Measurements from ENCODE around the gene CREBBP. TPM values are rescaled to one million over a fixed set of nuclear protein-coding genes. Genes with fewer than 3 reads are reported as not detected.
"Not testable (repeated sequence)": the region's sequence is repeated elsewhere in the genome, so short reads cannot be mapped to it uniquely, and the experiment has no call there.

CREBBP gene
- total RNA-seq (100 to 1,000 TPM in 1 of 2 donors, 10 to 100 TPM in 1; 80.4 to 103 TPM), polyA plus RNA-seq (10 to 100 TPM in 1 of 2 donors, 1 to 10 TPM in 1; 5.4 to 41.6 TPM)
- long read RNA-seq, donor 1, partial matches to known transcripts = 65 of 92 reads
- long read RNA-seq, donor 1, other reads (novel, unspliced or antisense) = 26 of 92 reads
- long read RNA-seq, donor 2, partial matches to known transcripts = 15 of 38 reads
- long read RNA-seq, donor 2, other reads (novel, unspliced or antisense) = 23 of 38 reads

DNA sequence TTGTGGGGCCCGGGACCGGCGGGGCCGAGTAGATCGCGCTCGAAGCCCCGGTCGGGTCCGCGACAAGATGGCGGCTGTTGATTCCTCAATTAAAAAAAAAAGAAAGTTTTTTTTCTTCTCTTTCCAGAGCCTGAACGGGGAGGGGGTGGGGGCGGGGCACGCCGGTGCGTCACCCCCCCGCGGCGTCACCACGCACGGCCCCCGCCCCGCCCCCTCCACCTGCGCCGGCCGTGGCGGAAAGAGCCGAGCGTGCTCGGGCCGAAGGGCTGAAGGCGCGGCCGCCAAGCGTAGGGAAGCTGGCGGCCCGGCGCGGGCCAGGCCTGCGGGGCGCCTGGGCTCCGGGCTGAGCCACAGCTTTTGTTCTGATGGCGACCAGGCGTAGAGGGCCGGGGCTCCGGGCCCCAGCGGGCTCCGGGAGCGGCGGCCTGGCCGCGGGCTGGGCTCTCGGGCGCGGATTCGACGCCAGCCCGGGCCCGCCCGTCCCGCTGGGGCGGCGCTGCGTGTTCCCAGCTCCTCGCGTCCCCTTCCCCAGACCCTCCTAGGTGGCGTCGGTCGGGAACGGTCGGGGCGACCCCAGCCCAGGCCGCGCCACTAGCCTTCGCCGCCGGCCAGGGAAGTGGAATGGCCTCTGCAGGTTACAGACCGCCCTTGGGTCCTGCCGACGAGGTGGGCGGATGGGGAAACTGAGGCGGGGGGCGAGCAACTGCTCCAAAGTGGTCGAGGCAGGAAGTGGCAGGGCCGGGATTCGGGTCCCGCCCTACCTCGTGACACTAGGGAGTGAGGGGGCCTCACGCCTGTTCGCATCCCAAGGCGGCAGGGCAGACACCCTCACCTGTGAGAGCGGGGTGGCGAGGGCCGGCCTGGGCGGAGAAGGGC, at the start of gene CREBBP:
Gene CREBBP (minus strand): TSS at position 91 of the 876 bp plus-strand sequence. CDS start 797 bp downstream, outside the sequence.
- peak; percentile 95 for ATAC-seq (ENCODE audit: low FRiP score)
- 5 to 7% methylated on average over 88 to 96 of the region's 96 CpGs for WGBS, 2 donors
- intact Hi-C loops (cut with DNase I) = loop anchor here in 1 of 2 donors (1.0 kb wide), 1 partner anchor 191 kb away; no protein-coding TSS in a partner anchor

DNA sequence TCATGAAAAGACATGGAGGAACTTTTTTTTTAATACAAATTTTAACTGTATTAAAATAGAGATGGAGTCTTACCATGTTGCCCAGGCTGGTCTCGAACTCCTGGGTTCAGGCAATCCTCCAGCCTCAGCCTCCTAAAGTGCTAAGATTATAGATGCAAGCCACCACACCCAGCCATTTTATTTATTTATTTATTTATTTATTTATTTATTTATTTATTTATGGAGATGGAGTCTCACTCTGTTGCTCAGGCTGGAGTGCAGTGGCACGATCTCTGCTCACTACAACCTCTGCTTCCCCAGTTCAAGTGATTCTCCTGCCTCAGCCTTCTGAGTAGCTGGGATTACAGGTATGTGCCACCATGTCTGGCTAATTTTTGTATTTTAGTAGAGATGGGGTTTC, 46.6 kb upstream of the CREBBP start:
- H3K9me3 ChIP-seq (ENCODE audit: control insufficient read depth, low read length); H3K27ac ChIP-seq (ENCODE audit: low read depth in 1 of 2, low read length in 2 of 2); intact Hi-C loops (cut with DNase I); H3K27me3 ChIP-seq (ENCODE audit: control insufficient read depth in 1 of 2, insufficient read depth in 2 of 2, low read length in 1 of 2); H3K4me3 ChIP-seq (ENCODE audit: low read length in 2 of 2); DNase-seq; ATAC-seq (ENCODE audit: low FRiP score); H3K4me1 ChIP-seq (ENCODE audit: control insufficient read depth in 1 of 2, insufficient read depth in 2 of 2, low read length in 2 of 2); H3K36me3 ChIP-seq (ENCODE audit: control insufficient read depth in 1 of 2, insufficient read depth in 2 of 2, low read length in 1 of 2): not testable (repeated sequence)
- 97 to 98% methylated on average over 2 of the region's 2 CpGs for WGBS, 2 donors

More for the DNA sequence above, at the start of gene CREBBP:
- Histone ChIP-seq H3K27me3 (ENCODE audit: control insufficient read depth in 1 of 2, insufficient read depth in 2 of 2, low read length in 1 of 2) (no peaks in the 10 kb centered on the region), H3K4me1 (ENCODE audit: control insufficient read depth in 1 of 2, insufficient read depth in 2 of 2, low read length in 2 of 2) (no peaks in the 10 kb centered on the region), H3K9me3 (ENCODE audit: control insufficient read depth, low read length) (no peaks in the 10 kb centered on the region), H3K36me3 (ENCODE audit: control insufficient read depth in 1 of 2, insufficient read depth in 2 of 2, low read length in 1 of 2) (no peaks in the 10 kb centered on the region), H3K27ac (ENCODE audit: low read depth in 1 of 2, low read length in 2 of 2) (peak within 1 kb of the TSS; percentile 82 to 98), H3K4me3 (ENCODE audit: low read length in 2 of 2) (peak within 1 kb of the TSS; percentile 99)
- DNase-seq = peak; percentile 89 to 93

DNA sequence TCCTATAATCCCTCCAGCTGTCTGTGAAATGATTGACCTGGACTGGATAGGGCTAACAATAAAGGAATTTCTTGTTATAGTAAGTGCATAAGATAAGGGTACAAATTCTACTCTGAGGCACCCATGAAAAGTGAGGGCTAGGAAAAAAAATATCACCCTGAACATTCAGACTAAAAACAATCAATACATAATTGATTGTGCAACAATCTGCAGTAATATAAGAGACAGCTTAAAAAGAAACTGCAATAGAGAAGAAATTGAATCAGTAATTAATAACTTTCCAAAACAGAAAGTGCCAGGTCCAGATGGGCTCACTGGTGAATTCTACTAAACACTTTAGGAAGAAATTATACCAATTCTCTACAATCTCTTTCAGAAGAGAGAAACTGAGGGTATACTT, 44.2 kb upstream of the CREBBP start:
- Histone ChIP-seq H3K27me3 (ENCODE audit: control insufficient read depth in 1 of 2, insufficient read depth in 2 of 2, low read length in 1 of 2) (no peaks in the 10 kb centered on the region), H3K27ac (ENCODE audit: low read depth in 1 of 2, low read length in 2 of 2) (no peak overlapping the region), H3K4me3 (ENCODE audit: low read length in 2 of 2) (no peak overlapping the region), H3K4me1 (ENCODE audit: control insufficient read depth in 1 of 2, insufficient read depth in 2 of 2, low read length in 2 of 2) (no peaks in the 10 kb centered on the region), H3K9me3 (ENCODE audit: control insufficient read depth, low read length) (no peaks in the 10 kb centered on the region), H3K36me3 (ENCODE audit: control insufficient read depth in 1 of 2, insufficient read depth in 2 of 2, low read length in 1 of 2) (no peaks in the 10 kb centered on the region)
- no peak for ATAC-seq (ENCODE audit: low FRiP score)
- intact Hi-C loops (cut with DNase I) = no loop called here
- DNase-seq = no peak

DNA sequence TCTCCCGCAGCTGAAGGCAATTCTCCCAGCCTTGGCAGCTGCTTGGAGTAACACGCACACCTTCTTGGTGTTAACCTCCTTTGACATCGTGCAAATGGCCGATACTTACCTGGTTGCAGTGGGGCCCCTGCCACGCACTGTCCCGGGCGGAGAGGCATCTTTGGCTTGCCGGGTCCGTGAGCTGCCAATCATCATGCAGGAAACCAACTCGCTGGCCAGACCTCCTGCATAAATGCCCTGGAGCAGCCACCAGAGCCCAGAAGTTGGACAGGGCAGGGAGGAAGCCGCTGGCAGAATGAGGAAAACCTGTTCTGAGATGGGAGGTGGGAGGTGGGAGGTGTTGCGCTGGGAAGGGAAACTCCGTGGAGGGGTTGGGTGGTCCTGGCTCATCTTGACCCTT, 41.7 kb upstream of the CREBBP start:
- 78 to 81% methylated on average over 13 of the region's 13 CpGs for WGBS, 2 donors
- ATAC-seq (ENCODE audit: low FRiP score) (no peak), DNase-seq (no peak)
- Histone ChIP-seq H3K4me3 (ENCODE audit: low read length in 2 of 2) (no peak overlapping the region), H3K4me1 (ENCODE audit: control insufficient read depth in 1 of 2, insufficient read depth in 2 of 2, low read length in 2 of 2) (no peaks in the 10 kb centered on the region), H3K36me3 (ENCODE audit: control insufficient read depth in 1 of 2, insufficient read depth in 2 of 2, low read length in 1 of 2) (no peaks in the 10 kb centered on the region), H3K27ac (ENCODE audit: low read depth in 1 of 2, low read length in 2 of 2) (no peak overlapping the region), H3K27me3 (ENCODE audit: control insufficient read depth in 1 of 2, insufficient read depth in 2 of 2, low read length in 1 of 2) (no peaks in the 10 kb centered on the region), H3K9me3 (ENCODE audit: control insufficient read depth, low read length) (no peaks in the 10 kb centered on the region)
- intact Hi-C loops (cut with DNase I) = no loop called here

DNA sequence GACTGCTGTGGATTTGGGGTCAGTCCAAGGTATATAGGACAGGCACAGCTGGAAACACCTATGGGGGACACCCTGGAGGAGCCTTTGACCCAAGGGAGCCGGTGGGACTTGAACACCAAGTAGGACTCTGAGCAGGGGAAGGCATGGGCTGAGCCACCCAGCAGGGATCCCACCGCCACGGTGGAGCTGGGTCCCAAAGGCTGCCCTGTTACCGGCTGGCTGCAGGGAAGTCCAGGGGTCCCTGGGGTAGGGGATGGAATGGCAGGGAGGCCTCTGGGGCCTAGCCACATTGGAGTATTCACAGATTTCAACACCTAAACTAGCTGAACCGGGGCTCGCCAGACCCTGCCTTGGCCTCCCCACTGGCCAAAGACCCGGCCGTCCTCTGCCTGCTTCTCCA, 39.7 kb upstream of the CREBBP start:
- H3K4me1 ChIP-seq (ENCODE audit: control insufficient read depth in 1 of 2, insufficient read depth in 2 of 2, low read length in 2 of 2) = no peaks in the 10 kb centered on the region
- H3K36me3 ChIP-seq (ENCODE audit: control insufficient read depth in 1 of 2, insufficient read depth in 2 of 2, low read length in 1 of 2) = no peaks in the 10 kb centered on the region
- H3K27me3 ChIP-seq (ENCODE audit: control insufficient read depth in 1 of 2, insufficient read depth in 2 of 2, low read length in 1 of 2) = no peaks in the 10 kb centered on the region
- intact Hi-C loops (cut with DNase I) = no loop called here
- 85 to 86% methylated on average over 8 of the region's 8 CpGs for WGBS, 2 donors
- ATAC-seq (ENCODE audit: low FRiP score) (no peak), DNase-seq (no peak)
- H3K4me3 ChIP-seq (ENCODE audit: low read length in 2 of 2) = no peak overlapping the region
- H3K27ac ChIP-seq (ENCODE audit: low read depth in 1 of 2, low read length in 2 of 2) = no peak overlapping the region
- peaks cover 3% of the 10 kb centered on the region for H3K9me3 ChIP-seq (ENCODE audit: control insufficient read depth, low read length)

DNA sequence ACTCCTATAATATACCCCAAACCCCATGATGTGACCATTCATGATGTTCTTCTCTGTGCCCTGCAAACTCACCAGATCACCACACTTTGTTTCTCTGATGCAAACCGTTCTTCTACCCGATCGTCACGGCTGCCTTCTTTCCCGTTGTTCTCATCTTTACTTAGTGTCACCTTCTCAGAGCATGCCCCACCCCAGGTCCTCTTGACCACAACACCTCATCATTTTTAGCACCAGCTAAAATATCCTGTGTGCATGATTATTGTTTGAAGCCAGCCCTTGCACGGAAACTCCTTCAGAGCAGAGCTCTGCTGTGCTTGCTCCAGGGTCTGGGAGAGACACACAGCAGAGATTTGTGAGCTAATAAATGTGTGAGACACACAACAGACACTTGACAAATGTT, 38.9 kb upstream of the CREBBP start:
- ATAC-seq (ENCODE audit: low FRiP score) = no peak
- H3K4me1 ChIP-seq (ENCODE audit: control insufficient read depth in 1 of 2, insufficient read depth in 2 of 2, low read length in 2 of 2) = no peaks in the 10 kb centered on the region

DNA sequence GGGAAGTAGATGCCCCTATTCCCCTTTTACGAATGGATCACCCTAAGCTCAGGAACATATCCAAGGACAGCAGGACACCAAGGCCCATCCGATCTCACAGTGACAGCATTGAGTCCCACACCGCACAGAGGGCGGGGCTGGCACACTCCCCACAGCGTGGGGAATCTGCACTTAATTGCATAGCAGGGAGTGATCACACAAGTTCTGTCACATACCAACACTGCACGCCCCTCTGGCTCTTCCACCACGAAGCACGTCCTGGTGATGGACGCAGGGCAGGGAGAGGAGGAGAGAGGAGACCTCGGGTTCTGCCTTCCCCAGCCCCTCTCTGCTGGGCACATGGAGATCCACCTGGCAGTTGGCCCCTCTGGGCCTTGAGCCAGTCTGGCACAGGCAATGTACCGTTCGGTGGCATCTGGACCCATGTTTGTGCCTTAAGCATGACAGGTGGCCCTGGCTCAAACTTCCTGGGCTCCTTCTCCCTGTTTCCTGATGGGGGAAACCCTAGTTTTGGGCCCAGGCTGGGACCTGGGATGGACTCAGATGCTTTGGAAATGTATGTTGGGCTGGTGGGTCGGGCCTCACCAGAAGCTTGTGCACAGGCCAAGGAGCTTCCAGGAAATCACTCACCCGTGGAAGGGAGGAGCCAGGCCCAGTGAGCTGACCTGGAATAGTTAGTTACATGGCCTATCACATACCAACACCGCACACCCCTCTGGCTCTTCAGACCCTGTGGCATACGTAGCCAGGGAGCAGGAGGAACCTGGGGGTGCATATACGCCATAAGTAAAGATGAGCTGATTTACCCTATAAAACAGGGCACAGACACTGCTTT, 35.1 kb upstream of the CREBBP start:
- ATAC-seq (ENCODE audit: low FRiP score) = no peak
- no peaks in the 10 kb centered on the region for H3K36me3 ChIP-seq (ENCODE audit: control insufficient read depth in 1 of 2, insufficient read depth in 2 of 2, low read length in 1 of 2)
- no peaks in the 10 kb centered on the region for H3K4me1 ChIP-seq (ENCODE audit: control insufficient read depth in 1 of 2, insufficient read depth in 2 of 2, low read length in 2 of 2)
- intact Hi-C loops (cut with DNase I) = no loop called here
- H3K4me3 ChIP-seq (ENCODE audit: low read length in 2 of 2) = no peak overlapping the region
- DNase-seq = peak in 1 of 2 donors; percentile 52
- 70 to 78% methylated on average over 15 to 17 of the region's 17 CpGs for WGBS, 2 donors
- peaks cover 3% of the 10 kb centered on the region for H3K9me3 ChIP-seq (ENCODE audit: control insufficient read depth, low read length)
- no peak overlapping the region for H3K27ac ChIP-seq (ENCODE audit: low read depth in 1 of 2, low read length in 2 of 2)
- no peaks in the 10 kb centered on the region for H3K27me3 ChIP-seq (ENCODE audit: control insufficient read depth in 1 of 2, insufficient read depth in 2 of 2, low read length in 1 of 2)

More for the DNA sequence above, 38.9 kb upstream of the CREBBP start:
- peak in 1 of 2 donors; percentile 5 for DNase-seq
- H3K9me3 ChIP-seq (ENCODE audit: control insufficient read depth, low read length) = peaks cover 3% of the 10 kb centered on the region
- no peak overlapping the region for H3K27ac ChIP-seq (ENCODE audit: low read depth in 1 of 2, low read length in 2 of 2)
- WGBS, 2 donors = 78% methylated on average over 6 of the region's 6 CpGs
- H3K4me3 ChIP-seq (ENCODE audit: low read length in 2 of 2) = no peak overlapping the region
- no peaks in the 10 kb centered on the region for H3K27me3 ChIP-seq (ENCODE audit: control insufficient read depth in 1 of 2, insufficient read depth in 2 of 2, low read length in 1 of 2)
- no peaks in the 10 kb centered on the region for H3K36me3 ChIP-seq (ENCODE audit: control insufficient read depth in 1 of 2, insufficient read depth in 2 of 2, low read length in 1 of 2)
- intact Hi-C loops (cut with DNase I) = no loop called here

DNA sequence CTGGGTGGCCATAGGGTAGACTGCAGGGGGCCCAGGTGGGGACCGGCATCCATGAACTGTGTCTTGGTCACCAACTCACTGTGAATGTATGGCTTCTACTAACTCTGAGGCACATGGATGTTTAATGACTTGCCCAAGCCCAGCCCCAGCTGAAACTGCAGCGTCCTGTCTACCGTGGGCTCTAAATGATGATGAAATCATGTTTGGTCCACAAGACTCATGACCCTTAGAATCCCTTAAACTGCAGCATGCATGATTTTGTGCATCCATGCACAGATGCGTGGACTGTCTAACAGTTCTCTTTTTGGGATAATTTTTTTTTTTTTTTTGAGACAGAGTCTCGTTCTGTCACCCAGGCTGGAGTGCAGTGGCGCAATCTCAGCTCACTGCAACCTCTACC, 32.4 kb upstream of the CREBBP start:
- WGBS, 2 donors = 87 to 90% methylated on average over 6 of the region's 6 CpGs
- no peaks in the 10 kb centered on the region for H3K36me3 ChIP-seq (ENCODE audit: control insufficient read depth in 1 of 2, insufficient read depth in 2 of 2, low read length in 1 of 2)
- no peaks in the 10 kb centered on the region for H3K4me1 ChIP-seq (ENCODE audit: control insufficient read depth in 1 of 2, insufficient read depth in 2 of 2, low read length in 2 of 2)
- DNase-seq (no peak), ATAC-seq (ENCODE audit: low FRiP score) (no peak)
- H3K27ac ChIP-seq (ENCODE audit: low read depth in 1 of 2, low read length in 2 of 2) = no peak overlapping the region
- intact Hi-C loops (cut with DNase I) = no loop called here
- peaks cover 3% of the 10 kb centered on the region for H3K9me3 ChIP-seq (ENCODE audit: control insufficient read depth, low read length)
- no peak overlapping the region for H3K4me3 ChIP-seq (ENCODE audit: low read length in 2 of 2)
- H3K27me3 ChIP-seq (ENCODE audit: control insufficient read depth in 1 of 2, insufficient read depth in 2 of 2, low read length in 1 of 2) = no peaks in the 10 kb centered on the region
